Ovary (tissue), 9 donors: ENCODE results near the gene C9orf153. TPM values are rescaled to one million over a fixed set of nuclear protein-coding genes. Genes with fewer than 3 reads are reported as not detected.

Source experiments
- DNase-seq, 5 donors: peaks; one replicate each; pipeline ENCODE4 v3.0.0-alpha.2; 2019 to 2020
- H3K27ac ChIP-seq, 2 donors: fragments of 200-600 bp; one replicate each; pipeline versions ENCODE4 v1.5.1 to v1.8.0; 2019 to 2022
- H3K27me3 ChIP-seq: fragments of 200-600 bp; one replicate; pipeline ENCODE4 v1.8.0; 2022
- H3K36me3 ChIP-seq: fragments of 200-600 bp; sonication (generic); one replicate; pipeline ENCODE4 v1.5.1; 2019
- H3K4me1 ChIP-seq: one replicate; pipeline ENCODE4 v1.8.1; 2013; ENCODE audit warnings: mild to moderate bottlenecking, moderate library complexity; ENCODE audit not compliant: insufficient read depth
- H3K4me3 ChIP-seq: fragments of 200-600 bp; sonication (generic); one replicate; pipeline ENCODE4 v1.5.1; 2017
- H3K9me3 ChIP-seq, 2 donors: fragments of 200-600 bp in 1 of 2; sonication (generic) in 1 of 2; one replicate each; pipeline versions ENCODE4 v1.5.1 to v1.8.1; 2013 to 2019; ENCODE audit warnings: mild to moderate bottlenecking in 1 of 2, moderate library complexity in 1 of 2
- CTCF ChIP-seq, 3 donors: fragments of 450-650 bp in 2 of 3; fragments of 200-600 bp in 1 of 3; IDR thresholded peaks; one replicate each; pipeline versions ENCODE4 v1.5.1 to v1.8.0; 2016 to 2022; ENCODE audit warnings: antibody characterized with exemption in 3 of 3, mild to moderate bottlenecking in 1 of 3
- EP300 ChIP-seq: sonication (generic); formaldehyde crosslinking; IDR thresholded peaks from one replicate; pipeline ENCODE4 v1.6.1; 2017; ENCODE audit warnings: antibody characterized with exemption
- POLR2A ChIP-seq: fragments of 450-650 bp; IDR thresholded peaks from one replicate; pipeline ENCODE4 v1.6.1; 2017; ENCODE audit warnings: antibody characterized with exemption, mild to moderate bottlenecking, moderate library complexity
- WGBS, 3 donors: extraction: QIAGEN DNeasy Blood & Tissue Kit in 1 of 3; methylation state at CpG; one replicate each; pipeline versions ENCODE4 v1.1.5 to v1.1.7; 2013 to 2017; 5-methylcytosine and 5-hydroxymethylcytosine counted together
- intact Hi-C, 4 donors: fragments of 100-400 bp; cut with DNase I; formaldehyde crosslinking; loops; one replicate each; pipeline versions ENCODE4 v1.11.0 to v1.15.1; 2022 to 2023
- polyA plus RNA-seq, 2 donors: library from polyadenylated mRNA; stranded (reverse); fragments of 200-250 nt in 1 of 2; fragments of 350-450 nt in 1 of 2; fragmentation: Illumina TruSeq in 1 of 2; extraction: RNeasy Lipid Tissue Mini Kit (QIAGEN cat#74804) in 1 of 2; gene quantifications; one replicate each; pipeline ENCODE4 v1.2.3, GENCODE V29; 2013 to 2014
- total RNA-seq, 7 donors: library from RNA; depleted of rRNA in 2 of 7; stranded (reverse); fragments of >200 nt in 2 of 7; fragmentation: NEBNext Ultra II Directional in 3 of 7; extraction: Animal tissue kit (Norgen Biotek cat#: 25700) in 3 of 7; gene quantifications; one replicate each; pipeline versions ENCODE4 v1.1.0 to v1.2.4, GENCODE V29; 2016 to 2023
- donor health status: DM: no; HTN: no; CAD: no; lungs with moderate emphysema.
- donor health status: DM: no; HTN: no; CAD: no.
- donor health status: Bipolar disorder and iron deficiency.
- donor health status: DM: yes; HTN: yes; CAD: no.
- donor health status: DM: no; HTN: no; CAD: no.
- donor health status: DM: yes; HTN: yes; CAD: no.

The C9orf153 gene
- total and polyA plus RNA-seq, 9 donors: 0.06 to 0.68 (median 0.32) TPM; not detected in 2

DNA sequence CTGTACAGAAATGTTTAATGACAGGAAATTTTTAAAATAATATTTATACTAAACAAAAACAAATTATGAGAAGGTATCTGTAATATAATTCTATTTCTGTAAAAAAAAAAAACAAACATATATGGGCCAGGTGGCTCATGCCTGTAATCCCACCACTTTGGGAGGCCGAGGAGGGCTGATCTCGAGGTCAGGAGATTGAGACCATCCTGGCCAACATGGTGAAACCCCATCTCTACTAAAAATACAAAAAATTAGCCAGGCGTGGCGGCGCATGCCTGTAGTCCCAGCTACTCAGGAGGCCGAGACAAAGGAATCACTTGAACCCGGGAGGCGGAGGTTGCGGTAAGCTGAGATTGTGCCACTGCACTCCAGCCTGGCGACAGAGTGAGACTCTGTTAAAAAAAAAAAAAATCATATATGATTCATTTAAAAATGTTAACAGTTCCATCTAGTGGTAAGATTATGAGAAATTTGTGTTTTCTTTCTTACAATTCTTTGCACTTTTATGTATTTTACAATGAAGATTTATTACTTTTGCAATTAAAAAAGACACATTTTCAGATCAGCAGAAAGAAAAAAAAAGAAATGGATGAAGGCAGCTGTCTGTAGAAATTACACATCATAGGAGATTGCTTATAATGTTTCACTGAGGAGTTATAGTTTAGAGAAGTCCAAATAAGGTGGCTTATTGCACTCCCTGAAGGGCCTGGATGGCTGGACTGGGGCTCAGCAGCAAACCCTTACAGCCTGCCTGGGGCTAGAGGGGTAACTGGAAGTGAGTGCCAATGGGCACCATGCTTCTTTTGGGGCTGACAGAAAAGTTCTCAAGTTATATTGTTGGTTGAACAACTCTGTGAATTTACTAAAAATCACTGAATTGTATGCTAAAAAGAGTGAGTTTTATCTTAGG lies 20.3 kb downstream of the C9orf153 start:
- Histone ChIP-seq H3K4me1 (no peaks in the 10 kb centered on the region), H3K36me3 (no peaks in the 10 kb centered on the region), H3K9me3 (no peaks in the 10 kb centered on the region), H3K27ac (no peak overlapping the region), H3K27me3 (no peaks in the 10 kb centered on the region), H3K4me3 (no peak overlapping the region)
- no peak for DNase-seq
- TF ChIP-seq CTCF (IDR thresholded peaks at IDR 0.05) (no peak), POLR2A (no peak), EP300 (no peak)
- intact Hi-C loops: loop anchor here in 1 of 4 donors (10.0 kb wide), 1 partner anchor 424 kb away; no protein-coding TSS in a partner anchor
- 40 to 51% (median 48%) methylated on average over 10 of the region's 10 CpGs for WGBS, 3 donors

DNA sequence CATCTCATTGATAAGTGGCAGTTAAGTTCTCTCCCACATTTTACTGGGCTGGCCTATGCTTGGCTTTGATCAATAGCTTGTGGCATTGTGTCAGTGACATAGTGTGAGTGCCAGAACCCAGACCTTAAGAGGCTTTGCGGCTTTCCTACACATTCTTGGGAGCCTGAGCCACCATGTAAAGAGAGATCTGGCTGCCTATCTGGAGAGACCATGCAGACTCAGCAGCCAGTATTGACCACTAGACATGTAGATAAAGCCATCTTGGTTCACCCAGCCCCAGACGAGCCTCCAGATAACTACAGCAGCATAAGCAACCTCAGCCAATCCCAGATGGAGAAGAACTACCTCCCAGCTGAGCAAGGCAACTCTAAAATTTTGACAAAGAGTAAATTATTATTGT lies 28.6 kb downstream of the C9orf153 start:
- no peak overlapping the region for H3K27ac ChIP-seq
- H3K27me3 ChIP-seq: no peaks in the 10 kb centered on the region
- no peak for TF ChIP-seq POLR2A
- TF ChIP-seq CTCF (IDR thresholded peaks at IDR 0.05): no peak
- TF ChIP-seq EP300: no peak
- no peak for DNase-seq
- WGBS, 3 donors: 71 to 81% (median 73%) methylated on average over 2 of the region's 2 CpGs
- H3K4me1 ChIP-seq: no peaks in the 10 kb centered on the region
- H3K36me3 ChIP-seq: no peaks in the 10 kb centered on the region
- no peaks in the 10 kb centered on the region for H3K9me3 ChIP-seq
- no peak overlapping the region for H3K4me3 ChIP-seq
- intact Hi-C loops: loop anchor here in 1 of 4 donors (10.0 kb wide), 1 partner anchor 416 kb away; no protein-coding TSS in a partner anchor

- no peak for DNase-seq
- intact Hi-C loops: no loop called here
- H3K27ac ChIP-seq: no peak overlapping the region
- WGBS, 3 donors: 85 to 91% (median 85%) methylated on average over 4 of the region's 4 CpGs
- H3K4me3 ChIP-seq: no peak overlapping the region
- H3K9me3 ChIP-seq: no peaks in the 10 kb centered on the region
- TF ChIP-seq CTCF (IDR thresholded peaks at IDR 0.05): no peak
- no peak for TF ChIP-seq EP300
- TF ChIP-seq POLR2A: no peak
- H3K36me3 ChIP-seq: no peaks in the 10 kb centered on the region
- no peaks in the 10 kb centered on the region for H3K27me3 ChIP-seq
- H3K4me1 ChIP-seq: no peaks in the 10 kb centered on the region
Measured at GRCh38 chr9:86222667-86223066, 36.8 kb downstream of the C9orf153 start.

DNA sequence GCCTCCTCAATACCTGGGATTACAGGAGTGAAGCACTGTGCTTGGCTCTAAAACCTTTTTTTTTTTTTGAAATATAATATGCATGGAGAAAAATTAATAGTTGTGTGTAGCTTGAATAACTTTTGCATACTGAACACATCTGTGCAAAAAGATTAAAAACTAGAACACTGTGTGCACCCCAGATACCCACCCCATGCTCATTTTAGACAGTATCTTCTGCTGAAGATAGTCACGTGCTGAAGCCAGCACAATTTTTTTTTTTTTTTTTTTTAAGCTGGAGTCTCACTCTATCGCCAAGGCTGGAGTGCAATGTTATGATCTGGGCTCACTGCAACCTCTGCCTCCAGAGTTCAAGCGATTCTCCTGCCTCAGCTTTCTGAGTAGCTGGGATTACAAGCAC lies 39.9 kb downstream of the C9orf153 start:
- intact Hi-C loops: no loop called here
- no peak for TF ChIP-seq EP300
- no peak for TF ChIP-seq CTCF (IDR thresholded peaks at IDR 0.05)
- TF ChIP-seq POLR2A: no peak
- Histone ChIP-seq H3K4me1 (no peaks in the 10 kb centered on the region), H3K27ac (no peak overlapping the region), H3K36me3 (no peaks in the 10 kb centered on the region), H3K27me3 (no peaks in the 10 kb centered on the region), H3K4me3 (no peak overlapping the region), H3K9me3 (no peaks in the 10 kb centered on the region)
- WGBS, 3 donors: 67 to 77% (median 71%) methylated on average over 3 of the region's 3 CpGs
- no peak for DNase-seq
